ENCODE data around the gene PPM1L. TPM values are rescaled to one million over a fixed set of nuclear protein-coding genes. Genes with fewer than 3 reads are reported as not detected.

Gene PPM1L
- total and polyA plus RNA-seq, 8 donors: 5.1 to 12.7 (median 5.4) TPM

GRCh38 chr3:160973067-160973809 lies 217.2 kb downstream of the PPM1L start:
- intact Hi-C loops (cut with DNase I): no loop called here
- Histone ChIP-seq H3K36me3 (no peaks in the 10 kb centered on the region), H3K27me3 (no peaks in the 10 kb centered on the region), H3K4me3 (no peak overlapping the region), H3K4me1 (peaks cover 0 to 13% of the 10 kb centered on the region in 2 donors), H3K27ac (no peak overlapping the region), H3K9me3 (no peaks in the 10 kb centered on the region)
- ATAC-seq (no peak), DNase-seq (no peak)
- TF ChIP-seq, protein P1, sequence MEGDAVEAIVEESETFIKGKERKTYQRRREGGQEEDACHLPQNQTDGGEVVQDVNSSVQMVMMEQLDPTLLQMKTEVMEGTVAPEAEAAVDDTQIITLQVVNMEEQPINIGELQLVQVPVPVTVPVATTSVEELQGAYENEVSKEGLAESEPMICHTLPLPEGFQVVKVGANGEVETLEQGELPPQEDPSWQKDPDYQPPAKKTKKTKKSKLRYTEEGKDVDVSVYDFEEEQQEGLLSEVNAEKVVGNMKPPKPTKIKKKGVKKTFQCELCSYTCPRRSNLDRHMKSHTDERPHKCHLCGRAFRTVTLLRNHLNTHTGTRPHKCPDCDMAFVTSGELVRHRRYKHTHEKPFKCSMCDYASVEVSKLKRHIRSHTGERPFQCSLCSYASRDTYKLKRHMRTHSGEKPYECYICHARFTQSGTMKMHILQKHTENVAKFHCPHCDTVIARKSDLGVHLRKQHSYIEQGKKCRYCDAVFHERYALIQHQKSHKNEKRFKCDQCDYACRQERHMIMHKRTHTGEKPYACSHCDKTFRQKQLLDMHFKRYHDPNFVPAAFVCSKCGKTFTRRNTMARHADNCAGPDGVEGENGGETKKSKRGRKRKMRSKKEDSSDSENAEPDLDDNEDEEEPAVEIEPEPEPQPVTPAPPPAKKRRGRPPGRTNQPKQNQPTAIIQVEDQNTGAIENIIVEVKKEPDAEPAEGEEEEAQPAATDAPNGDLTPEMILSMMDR (IDR thresholded peaks at IDR 0.05): no peak

- Histone ChIP-seq H3K27me3 (no peaks in the 10 kb centered on the region), H3K4me3 (no peak overlapping the region), H3K9me3 (no peaks in the 10 kb centered on the region), H3K4me1 (peaks cover 0 to 43% of the 10 kb centered on the region in 2 donors), H3K36me3 (no peaks in the 10 kb centered on the region), H3K27ac (no peak overlapping the region)
- intact Hi-C loops (cut with DNase I): no loop called here
- TF ChIP-seq, protein P1 (IDR thresholded peaks at IDR 0.05): no peak
- DNase-seq (no peak), ATAC-seq (peak; percentile 17)
These were observed 221.7 kb downstream of the PPM1L start for GRCh38 chr3:160977773-160978172.

DNA sequence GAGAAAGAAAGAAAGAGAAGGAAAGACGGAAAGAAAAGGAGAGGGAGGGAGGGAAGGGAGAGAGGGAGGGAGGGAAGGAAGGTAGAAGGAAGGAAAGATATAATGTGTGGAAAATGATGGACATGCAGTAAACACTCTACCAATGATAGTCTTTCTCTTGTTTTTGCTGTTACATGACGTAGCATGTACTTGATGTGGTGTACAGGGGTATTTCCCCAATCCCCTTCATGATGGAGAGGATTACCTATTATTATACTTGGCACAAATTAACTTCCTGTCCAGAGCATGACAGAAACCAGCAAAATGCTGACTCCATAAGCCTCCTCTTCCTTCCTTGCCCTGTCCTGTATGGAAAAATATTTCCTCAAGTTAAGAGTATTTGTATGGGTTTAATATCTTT lies 224.7 kb downstream of the PPM1L start:
- Histone ChIP-seq H3K9me3 (peaks cover 3 to 9% of the 10 kb centered on the region in 2 donors), H3K4me1 (peaks cover 0 to 40% of the 10 kb centered on the region in 2 donors), H3K27me3 (no peaks in the 10 kb centered on the region), H3K4me3 (no peak overlapping the region), H3K27ac (peak overlapping the region in 1 of 2 donors; percentile 82), H3K36me3 (no peaks in the 10 kb centered on the region)
- ATAC-seq (peak; percentile 19), DNase-seq (no peak)
- intact Hi-C loops (cut with DNase I): no loop called here
- TF ChIP-seq, protein P1 (IDR thresholded peaks at IDR 0.05): no peak

DNA sequence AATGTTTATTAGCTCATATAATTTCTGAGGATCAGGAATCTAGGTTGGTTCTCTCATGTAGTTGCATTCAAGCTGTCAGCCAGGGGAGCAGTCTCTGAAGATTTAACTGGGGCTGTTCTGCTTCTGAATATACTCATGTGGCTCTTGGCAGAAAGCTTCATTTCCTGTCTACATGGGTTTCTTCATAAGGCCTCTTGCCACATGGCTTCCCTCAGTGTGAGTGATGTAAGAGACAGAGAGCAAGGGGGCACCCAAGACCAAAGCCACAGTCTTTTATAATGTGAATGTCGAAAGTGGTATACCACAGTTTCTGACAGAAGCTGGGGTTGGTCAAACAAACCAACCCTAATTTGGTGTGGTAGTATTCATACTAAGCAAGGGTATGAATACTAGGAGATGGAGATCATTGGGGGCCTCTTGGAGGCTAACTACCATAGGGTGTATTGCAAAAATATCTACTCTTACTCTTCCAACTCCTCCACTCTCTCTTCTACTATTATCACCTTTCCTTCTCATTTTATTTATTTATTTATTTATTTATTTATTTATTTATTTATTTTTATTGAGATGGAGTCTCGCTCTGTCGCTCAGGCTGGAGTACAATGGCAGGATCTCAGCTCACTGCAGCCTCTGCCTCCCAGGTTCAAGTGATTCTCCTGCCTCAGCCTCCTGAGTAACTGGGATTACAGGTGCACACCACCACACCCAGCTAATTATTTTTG lies 225.3 kb downstream of the PPM1L start:
- H3K27ac ChIP-seq: peak overlapping the region in 1 of 2 donors; percentile 82
- H3K27me3 ChIP-seq: no peaks in the 10 kb centered on the region

More for the DNA sequence above, 225.3 kb downstream of the PPM1L start:
- ATAC-seq (peak; percentile 67), DNase-seq (peak in 2 of 4 donors; percentile 5 to 42)
- no peaks in the 10 kb centered on the region for H3K36me3 ChIP-seq
- peaks cover 0 to 47% of the 10 kb centered on the region in 2 donors for H3K4me1 ChIP-seq
- intact Hi-C loops (cut with DNase I): no loop called here
- H3K4me3 ChIP-seq: no peak overlapping the region
- peaks cover 3 to 9% of the 10 kb centered on the region in 2 donors for H3K9me3 ChIP-seq
- TF ChIP-seq, protein P1 (IDR thresholded peaks at IDR 0.05): no peak

Data from left lung (tissue), 10 donors.